ENCODE data around the gene TXNIP.

TXNIP gene

GRCh38 chr1:145983960-145984830 is 12.2 kb downstream of the TXNIP start:
- no peak for DNase-seq

GRCh38 chr1:145983206-145983675 is 13.1 kb downstream of the TXNIP start:
- DNase-seq = no peak

GRCh38 chr1:145982010-145982723 is 14.2 kb downstream of the TXNIP start:
- DNase-seq = no peak

DNA sequence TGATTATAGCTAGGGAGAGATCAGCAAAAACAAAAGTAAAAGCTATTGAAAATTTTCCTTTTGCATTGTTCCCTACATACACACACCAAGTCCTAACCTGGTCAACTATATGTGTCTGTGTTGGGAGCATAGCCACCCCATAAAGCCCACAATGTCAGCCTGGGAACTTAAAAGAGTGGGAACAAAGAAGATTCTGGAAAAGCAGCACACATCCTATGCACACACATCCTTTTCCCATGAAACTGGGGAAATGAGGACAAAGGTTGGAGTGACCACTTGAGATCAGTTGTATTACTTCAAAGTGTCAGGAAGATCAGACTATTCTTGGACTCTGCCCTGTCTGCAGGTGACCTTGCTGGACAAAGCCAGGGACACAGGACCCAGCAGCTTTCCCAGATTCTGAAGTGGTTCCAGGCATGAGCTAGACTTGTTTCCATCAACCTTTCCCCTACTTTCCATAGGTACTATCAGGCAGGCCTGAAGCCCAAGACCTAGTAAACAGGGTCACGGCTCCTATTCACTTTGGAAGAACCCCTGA is 15.9 kb downstream of the TXNIP start:
- DNase-seq = no peak

DNA sequence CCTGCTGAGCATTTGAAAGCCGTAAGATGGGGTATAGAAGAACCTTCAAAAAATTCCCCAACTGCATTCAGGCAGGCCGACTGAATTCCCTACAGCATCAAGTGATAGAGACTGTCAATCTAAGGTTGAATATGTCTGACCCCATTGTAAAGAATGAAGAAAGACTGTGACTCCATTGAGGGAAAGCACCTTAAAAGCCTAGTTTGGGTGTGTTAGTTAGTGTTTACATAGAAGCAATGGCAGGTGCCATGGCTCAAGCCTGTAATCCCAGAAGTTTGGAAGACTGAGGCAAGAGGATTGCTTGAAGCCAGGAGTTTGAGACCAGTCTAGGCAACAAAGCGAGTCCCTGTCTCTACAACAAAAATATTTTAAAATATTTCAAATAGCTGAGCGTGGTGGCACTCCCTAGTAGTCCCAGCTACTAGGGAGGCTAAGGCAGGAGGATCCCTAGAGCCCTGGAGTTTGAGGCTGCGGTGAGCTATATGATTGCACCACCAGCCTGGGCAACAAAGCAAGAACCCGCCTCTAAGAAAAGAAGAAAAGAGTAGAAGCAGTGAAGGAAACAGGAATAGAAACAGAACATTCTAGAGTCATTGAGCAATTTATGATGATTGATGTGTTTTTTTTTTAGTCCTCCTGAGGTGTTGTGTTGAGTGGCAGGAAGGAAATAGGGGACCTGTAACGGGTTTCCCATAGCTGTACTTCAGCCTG is 16.5 kb downstream of the TXNIP start:
- no peak for DNase-seq

DNA sequence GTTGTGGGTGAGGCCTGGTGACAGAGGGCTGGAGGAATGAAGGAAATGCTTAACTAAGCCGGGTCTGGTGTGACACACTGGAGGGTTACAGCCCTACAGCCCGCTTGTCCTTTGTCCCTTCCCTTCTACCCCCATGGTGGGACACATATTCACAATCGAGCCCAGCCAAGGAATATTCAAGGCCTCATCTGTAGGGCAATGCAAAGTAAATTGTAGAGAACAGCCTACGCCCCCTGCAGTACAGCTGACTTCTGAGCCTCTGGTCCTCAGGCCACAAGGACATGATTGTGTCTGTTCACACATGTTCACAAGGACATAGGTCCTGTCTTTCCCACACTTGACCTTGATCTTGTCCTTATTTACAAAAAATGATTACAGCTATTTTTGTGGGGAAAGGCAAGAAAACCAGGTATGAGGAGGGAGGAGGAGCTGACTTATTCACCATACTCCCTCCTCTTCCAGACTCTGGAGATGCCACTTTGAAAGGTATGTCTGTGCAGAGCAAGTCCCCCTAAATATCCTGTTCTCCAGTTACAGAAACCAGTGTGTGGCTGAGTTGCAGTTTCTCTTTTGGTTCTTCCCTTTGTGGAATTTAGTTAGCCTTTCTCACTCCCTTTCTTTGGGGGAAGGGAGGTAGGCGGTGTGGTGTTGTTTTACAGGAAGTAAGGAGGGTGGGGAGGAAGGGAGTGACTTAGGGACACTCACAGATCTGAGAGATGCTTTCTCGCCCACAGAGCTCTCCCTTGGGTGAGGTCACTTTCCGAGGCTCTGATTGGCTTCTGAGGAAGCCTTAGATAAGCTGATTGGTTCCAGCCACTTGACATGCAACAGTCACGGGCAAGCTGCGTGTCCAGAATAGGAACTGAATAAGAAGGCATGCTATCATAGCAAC is 17.3 kb downstream of the TXNIP start:
- peak; percentile 79 to 85 for DNase-seq

DNA sequence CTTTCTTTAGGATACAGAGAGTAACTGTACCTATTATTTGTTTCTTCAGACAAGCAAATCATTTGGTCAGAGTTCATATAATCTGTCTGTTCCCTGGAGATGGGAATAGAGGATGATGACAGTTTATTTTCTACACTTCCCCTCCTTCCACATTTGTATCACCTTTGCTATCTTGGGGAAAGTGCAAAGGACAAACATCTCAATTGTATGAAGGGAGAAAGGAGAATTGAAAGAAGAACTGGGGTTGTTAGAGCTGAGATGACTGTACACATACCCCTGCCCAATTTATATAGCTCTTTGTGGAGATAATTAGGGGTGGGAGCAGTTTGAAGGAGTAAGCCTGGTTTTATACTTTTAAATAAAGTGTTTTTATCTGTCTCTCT is 17.9 kb downstream of the TXNIP start:
- DNase-seq = no peak

DNA sequence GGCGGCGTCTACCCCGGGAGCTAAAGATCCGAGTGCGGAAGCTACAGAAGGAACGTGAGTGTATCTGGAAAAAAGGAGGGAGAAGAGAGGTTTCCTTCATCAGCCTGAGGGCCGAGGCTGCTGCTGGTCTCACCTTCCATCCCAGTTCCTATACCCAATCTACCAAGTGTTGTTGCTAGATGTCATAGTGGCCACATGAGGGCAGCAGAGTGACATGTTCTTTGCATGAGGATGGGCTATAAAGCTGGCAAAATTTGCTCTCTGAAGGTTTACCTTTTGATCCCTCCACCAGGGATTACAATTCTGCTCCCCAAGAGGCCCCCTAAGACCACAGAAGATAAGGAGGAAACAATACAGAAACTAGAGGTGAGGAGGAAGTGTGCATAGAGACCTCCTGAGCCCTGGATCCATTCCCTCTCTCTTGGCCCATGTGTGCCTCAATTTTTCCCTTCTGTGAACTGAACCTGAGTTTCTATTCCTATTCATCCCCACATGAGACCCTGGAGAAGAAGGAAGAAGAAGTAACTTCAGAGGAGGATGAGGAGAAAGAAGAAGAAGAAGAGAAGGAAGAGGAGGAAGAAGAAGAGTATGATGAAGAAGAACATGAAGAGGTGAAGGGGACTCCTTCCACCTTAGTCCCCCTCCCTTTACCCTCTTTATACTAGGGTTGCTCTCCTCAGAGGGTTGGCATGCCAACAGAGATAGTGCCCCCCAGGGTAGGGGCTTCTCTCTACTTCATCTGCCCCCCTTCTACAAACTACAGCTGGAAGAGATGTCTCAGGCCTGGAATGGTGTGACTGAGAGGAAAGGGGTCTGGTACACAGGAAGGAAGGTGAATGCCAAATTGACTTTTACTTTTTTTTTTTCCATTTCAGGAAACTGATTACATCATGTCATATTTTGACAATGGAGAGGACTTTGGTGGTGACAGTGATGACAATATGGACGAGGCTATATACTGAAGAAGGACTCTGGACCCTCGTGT is 18.6 kb downstream of the TXNIP start:
- DNase-seq = peak; percentile 60 to 72

DNA sequence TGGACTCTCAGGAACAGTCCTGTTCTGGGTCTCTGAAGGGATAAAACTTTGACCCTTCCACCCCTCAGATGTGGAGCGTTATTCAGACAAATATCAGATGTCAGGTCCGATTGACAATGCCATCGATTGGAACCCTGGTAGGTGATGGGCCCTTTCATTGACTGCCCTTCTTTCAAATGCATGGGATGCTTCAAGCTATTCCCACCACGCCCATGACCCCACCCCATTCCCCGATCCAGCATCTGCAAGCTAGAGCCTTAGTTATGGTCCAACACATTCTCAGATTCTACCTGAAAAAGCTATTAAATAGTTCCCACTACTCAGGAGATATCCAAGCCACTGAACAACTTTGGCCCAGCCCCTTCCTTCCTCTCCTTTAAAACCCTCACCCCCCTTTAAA is 19.4 kb downstream of the TXNIP start:
- no peak for DNase-seq

GRCh38 chr1:145975216-145975615 is 21.2 kb downstream of the TXNIP start:
- peak in 1 of 2 experiments; percentile 1 for DNase-seq

DNA sequence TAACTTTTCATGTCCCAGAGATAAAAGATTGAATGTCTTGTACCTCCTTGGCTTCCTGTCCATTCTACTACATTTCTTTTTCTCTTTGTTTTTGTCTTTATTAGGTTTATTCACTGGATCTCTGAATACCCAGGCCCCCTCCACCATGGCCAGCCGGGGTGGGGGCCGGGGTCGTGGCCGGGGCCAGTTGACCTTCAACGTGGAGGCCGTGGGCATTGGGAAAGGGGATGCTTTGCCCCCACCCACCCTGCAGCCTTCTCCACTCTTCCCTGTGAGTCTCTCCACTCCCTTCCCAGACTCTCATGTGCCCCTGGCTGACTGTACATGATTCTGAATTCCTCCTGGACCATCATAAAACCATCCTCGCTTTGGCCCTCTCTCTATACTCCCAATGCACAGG is 21.7 kb downstream of the TXNIP start:
- DNase-seq = peak in 1 of 2 experiments; percentile 1

- DNase-seq = no peak
Measured at GRCh38 chr1:145972580-145972979, 23.8 kb downstream of the TXNIP start.

GRCh38 chr1:145967288-145967687 is 29.1 kb downstream of the TXNIP start:
- no peak for DNase-seq

DNA sequence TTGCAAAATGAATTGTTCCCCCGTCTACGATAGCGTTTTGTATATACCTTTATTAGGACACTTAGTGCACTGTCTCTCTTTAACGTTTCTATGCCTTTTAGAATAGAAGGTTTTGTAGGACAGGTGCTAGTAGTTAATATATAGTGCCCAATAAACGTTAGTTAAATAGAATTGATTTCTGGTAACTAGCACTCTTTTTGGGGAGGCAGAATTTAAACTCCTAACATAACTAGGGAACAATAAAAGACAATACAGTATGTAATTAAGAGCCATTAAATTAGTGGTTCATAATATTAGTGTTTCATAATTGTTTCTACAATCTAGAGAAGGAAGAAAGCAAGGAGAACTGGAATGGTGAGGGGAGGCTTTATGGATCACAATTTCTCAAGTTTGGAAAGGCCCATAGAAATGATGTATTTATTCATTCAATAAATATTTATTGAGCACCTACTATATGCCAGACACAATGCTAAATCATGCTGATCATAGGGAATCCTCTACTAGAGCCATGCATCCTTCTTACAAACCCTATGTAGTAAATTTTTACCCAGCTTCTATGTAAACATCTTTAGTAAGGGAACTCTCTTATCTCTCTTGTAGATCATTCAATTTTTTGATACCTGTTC is 31.1 kb downstream of the TXNIP start:
- no peak for DNase-seq

DNA sequence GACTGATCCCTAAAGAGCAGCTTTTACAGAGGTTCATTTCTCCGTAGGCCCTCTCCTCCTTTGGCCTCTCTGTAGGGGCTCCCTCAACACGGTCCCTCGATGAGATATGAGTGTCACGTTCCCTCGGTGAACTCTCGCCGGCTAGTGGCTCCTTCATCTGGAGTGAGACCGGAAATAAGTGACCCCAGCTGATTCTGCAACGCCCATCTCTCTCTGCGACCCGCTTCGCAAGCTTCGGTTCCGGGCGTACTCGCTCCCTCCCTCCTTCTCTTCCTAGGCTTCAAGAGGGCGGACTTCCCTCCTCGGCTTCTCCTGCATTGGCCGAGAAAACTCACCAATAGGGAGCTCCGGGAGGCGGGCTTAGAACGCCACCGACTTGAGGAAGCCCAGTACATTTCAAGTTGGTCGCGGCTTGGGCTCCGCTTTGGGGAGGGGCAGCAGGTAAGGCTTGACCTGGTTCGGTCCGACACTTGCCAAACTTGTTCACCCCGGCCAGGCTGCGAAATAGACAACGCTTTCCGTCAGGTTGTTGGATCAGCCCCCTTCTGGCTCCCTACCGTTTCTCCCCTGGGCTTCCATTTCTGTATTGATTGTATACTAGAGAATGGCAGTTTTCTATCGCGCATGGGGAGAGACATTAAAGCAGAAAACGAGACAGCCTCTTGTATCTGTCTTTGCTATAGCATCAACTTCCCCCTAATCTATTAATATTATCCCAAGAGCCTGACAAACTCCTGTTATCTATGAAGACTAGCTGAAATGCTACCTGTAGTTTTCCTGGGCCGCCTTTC is 31.9 kb downstream of the TXNIP start, which contains the start of the genes ANKRD34A and POLR3GL:
Gene ANKRD34A (minus strand): TSS at position 248 of the 791 bp plus-strand sequence. CDS start 2,816 bp downstream, outside the sequence.
Gene POLR3GL (plus strand): TSS at position 363 of the 791 bp plus-strand sequence. CDS start 10,176 bp downstream, outside the sequence.
- DNase-seq = peak; percentile 90 to 94

GRCh38 chr1:145963265-145964019 is 32.9 kb downstream of the TXNIP start:
- no peak for DNase-seq

DNA sequence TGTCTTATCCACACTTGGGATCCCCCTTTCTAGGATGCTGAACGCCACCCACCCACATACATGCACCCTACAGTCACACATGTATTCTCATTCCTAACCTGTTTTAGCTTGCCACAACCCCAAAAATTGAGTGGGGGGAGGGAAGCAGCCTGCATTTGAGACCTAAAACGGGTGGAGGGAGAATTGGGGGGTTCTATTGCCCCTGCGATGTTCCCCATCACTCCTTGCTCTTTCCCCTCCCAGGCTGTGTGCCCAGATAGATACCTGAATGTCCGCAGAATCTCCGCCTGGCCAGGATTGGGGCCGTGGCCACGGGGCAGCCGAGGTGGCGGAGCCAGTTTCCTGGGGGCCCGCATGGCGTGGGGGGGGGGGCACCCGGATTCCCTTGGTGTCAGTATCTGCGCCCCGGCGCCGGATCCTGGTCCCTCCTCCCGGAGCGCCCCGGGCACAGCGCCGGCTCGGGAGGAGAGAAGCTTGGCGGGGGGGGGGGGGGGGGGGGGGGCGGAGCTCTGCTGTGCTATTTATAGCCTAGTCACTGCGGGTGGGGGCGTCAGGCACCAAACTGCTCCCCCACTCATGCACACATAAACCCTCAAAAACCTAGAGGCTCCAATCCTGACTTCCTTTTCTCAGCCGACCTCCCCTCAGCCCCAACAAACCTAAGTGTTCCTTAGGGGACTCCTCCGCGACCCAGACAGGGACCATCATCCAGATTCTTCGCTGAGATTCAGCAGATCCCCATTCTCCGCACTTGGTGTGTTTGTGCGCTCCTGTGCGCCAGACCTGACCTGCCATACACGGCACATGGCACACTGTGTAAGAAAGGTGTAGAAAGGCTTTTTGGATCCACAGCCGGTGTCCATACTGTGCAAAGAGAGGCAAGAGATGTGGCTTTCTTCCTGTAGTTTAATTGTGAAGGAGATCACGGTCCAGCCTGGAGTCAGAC is 33.9 kb downstream of the TXNIP start:
- DNase-seq = peak; percentile 46 to 53
